Measurements from ENCODE around the gene ZFYVE28. TPM values are rescaled to one million over a fixed set of nuclear protein-coding genes. Genes with fewer than 3 reads are reported as not detected.

Gene ZFYVE28
- total RNA-seq, 1 experiment from 2014 or later, result 19.2 TPM

DNA sequence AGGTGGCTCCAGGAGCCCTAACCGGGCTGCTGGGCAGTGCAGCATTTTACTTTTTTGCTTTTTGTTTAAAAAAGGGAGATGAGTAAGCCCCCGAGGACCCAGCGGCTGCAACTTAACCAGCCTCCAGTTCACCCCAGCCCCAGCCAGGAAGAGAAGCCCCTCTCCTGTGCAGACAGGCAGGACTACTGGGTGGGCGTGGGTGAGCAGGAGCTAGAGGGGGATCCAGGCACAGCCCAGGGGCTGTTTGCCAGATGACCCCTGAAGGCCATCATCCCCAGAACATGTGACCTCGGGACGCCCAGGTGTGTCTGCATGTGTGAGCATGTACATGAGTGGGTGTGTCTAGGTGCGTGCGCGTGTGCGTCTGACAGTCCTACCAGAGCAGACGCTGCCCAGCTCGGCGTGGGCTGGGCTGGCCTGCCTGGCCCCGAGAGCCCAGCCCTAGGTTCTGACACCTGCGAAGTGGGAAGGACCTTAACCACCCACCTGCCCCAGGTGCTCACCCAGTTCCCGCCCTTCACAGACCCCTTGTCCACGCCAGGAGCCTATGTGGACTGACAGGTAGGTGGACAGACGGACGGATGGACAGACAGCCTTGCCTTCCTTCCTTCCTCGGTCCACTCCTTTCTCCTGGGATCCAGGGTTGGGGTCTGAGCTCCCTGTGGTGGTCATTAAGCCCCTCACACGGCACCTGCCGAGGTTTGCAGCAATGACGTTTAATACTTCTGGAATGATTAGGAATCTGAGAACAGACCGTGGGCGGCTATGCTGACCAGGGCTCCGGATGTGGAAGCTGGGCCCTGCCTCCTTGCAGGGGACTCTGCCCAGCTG, 168.7 kb downstream of the ZFYVE28 start:
- no peak overlapping the region for H2AFZ ChIP-seq (ENCODE audit: low read depth, low read length, poor library complexity, severe bottlenecking)
- H3K79me2 ChIP-seq (ENCODE audit: insufficient read depth, low read length), result no peaks in the 10 kb centered on the region
- ChIA-PET POLR2A (no interaction called here), CTCF (no interaction called here), RAD21 (ENCODE audit: low non-redundant PET in 1 of 2, low total read pairs in 2 of 2, uncharacterized antibody in 2 of 2, unreplicated experiment in 2 of 2) (no interaction called here)
- no TSS peak for BruUV-seq (replicated peaks)
- H3K36me3 ChIP-seq (ENCODE audit: control insufficient read depth in 1 of 2, insufficient read depth in 2 of 2, low read length in 2 of 2), result no peaks in the 10 kb centered on the region
- TF ChIP-seq SP1 (IDR thresholded peaks at IDR 0.05; ENCODE audit: low read depth), result no peak
- no peak for TF ChIP-seq EZH2 (IDR thresholded peaks at IDR 0.05)
- no peak for TF ChIP-seq EGR1 (IDR thresholded peaks at IDR 0.05; ENCODE audit: low read depth)
- no peak for TF ChIP-seq FOSL1 (IDR thresholded peaks at IDR 0.05; ENCODE audit: low read depth)
- TF ChIP-seq, protein P1, sequence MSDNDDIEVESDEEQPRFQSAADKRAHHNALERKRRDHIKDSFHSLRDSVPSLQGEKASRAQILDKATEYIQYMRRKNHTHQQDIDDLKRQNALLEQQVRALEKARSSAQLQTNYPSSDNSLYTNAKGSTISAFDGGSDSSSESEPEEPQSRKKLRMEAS (IDR thresholded peaks at IDR 0.05), result no peak
- no peak for TF ChIP-seq SRF (IDR thresholded peaks at IDR 0.05; ENCODE audit: low read depth)
- TF ChIP-seq TCF7L2 (IDR thresholded peaks at IDR 0.05; ENCODE audit: borderline replicate concordance, extremely low read depth, insufficient read depth, insufficient read length), result no peak
- no peak for TF ChIP-seq RAD21 (IDR thresholded peaks at IDR 0.05; ENCODE audit: low read depth)
- TF ChIP-seq, protein P2, sequence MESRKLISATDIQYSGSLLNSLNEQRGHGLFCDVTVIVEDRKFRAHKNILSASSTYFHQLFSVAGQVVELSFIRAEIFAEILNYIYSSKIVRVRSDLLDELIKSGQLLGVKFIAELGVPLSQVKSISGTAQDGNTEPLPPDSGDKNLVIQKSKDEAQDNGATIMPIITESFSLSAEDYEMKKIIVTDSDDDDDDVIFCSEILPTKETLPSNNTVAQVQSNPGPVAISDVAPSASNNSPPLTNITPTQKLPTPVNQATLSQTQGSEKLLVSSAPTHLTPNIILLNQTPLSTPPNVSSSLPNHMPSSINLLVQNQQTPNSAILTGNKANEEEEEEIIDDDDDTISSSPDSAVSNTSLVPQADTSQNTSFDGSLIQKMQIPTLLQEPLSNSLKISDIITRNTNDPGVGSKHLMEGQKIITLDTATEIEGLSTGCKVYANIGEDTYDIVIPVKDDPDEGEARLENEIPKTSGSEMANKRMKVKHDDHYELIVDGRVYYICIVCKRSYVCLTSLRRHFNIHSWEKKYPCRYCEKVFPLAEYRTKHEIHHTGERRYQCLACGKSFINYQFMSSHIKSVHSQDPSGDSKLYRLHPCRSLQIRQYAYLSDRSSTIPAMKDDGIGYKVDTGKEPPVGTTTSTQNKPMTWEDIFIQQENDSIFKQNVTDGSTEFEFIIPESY (IDR thresholded peaks at IDR 0.05; ENCODE audit: extremely low read depth, insufficient replicate concordance, low read length), result no peak
- TF ChIP-seq, protein P3, sequence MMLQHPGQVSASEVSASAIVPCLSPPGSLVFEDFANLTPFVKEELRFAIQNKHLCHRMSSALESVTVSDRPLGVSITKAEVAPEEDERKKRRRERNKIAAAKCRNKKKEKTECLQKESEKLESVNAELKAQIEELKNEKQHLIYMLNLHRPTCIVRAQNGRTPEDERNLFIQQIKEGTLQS (IDR thresholded peaks at IDR 0.05), result no peak
- TF ChIP-seq ZNF274 (IDR thresholded peaks at IDR 0.05; ENCODE audit: low read depth, low read length), result no peak
- intact Hi-C loops (cut with micrococcal nuclease), result no loop called here
- no peak for DNase-seq (ENCODE audit: low read depth, low spot score)
- H3K27ac ChIP-seq (ENCODE audit: low read depth, low read length), result no peak overlapping the region
- H3K27me3 ChIP-seq (ENCODE audit: insufficient read depth, low read length), result no peaks in the 10 kb centered on the region
- H3K9ac ChIP-seq (ENCODE audit: low read length), result no peak overlapping the region
- H3K9me2 ChIP-seq (ENCODE audit: insufficient read depth), result no peaks in the 10 kb centered on the region
- no peak for ATAC-seq
- H3K4me1 ChIP-seq (ENCODE audit: control insufficient read depth in 1 of 2, insufficient read depth in 2 of 2, low read length in 2 of 2), result peaks cover 0 to 6% of the 10 kb centered on the region in 2 experiments; a peak in 1 of 4 replicates
- H3K9me3 ChIP-seq (ENCODE audit: control insufficient read depth in 1 of 2, insufficient read depth in 1 of 2, low read depth in 1 of 2, low read length in 2 of 2), result no peaks in the 10 kb centered on the region
- no peak overlapping the region for H3K4me3 ChIP-seq (replicated peaks in 1 of 2; ENCODE audit: low read depth in 1 of 2, low read length in 2 of 2)
- no peak overlapping the region for H3K4me2 ChIP-seq (ENCODE audit: low read length)
- no peaks in the 10 kb centered on the region for H4K20me1 ChIP-seq (ENCODE audit: insufficient read depth)

All from HCT116 (cell line).